NCI-H2107 treated with DMSO at 0.1 percent for 48 hours (cell line): Measurements from ENCODE around the gene DIP2B.

Experiments used
- DNase-seq: peaks from one replicate; lab custom pipeline; 2025; ENCODE audit not compliant: unreplicated experiment; lab: John Stamatoyannopoulos, UW

The DIP2B gene

DNA sequence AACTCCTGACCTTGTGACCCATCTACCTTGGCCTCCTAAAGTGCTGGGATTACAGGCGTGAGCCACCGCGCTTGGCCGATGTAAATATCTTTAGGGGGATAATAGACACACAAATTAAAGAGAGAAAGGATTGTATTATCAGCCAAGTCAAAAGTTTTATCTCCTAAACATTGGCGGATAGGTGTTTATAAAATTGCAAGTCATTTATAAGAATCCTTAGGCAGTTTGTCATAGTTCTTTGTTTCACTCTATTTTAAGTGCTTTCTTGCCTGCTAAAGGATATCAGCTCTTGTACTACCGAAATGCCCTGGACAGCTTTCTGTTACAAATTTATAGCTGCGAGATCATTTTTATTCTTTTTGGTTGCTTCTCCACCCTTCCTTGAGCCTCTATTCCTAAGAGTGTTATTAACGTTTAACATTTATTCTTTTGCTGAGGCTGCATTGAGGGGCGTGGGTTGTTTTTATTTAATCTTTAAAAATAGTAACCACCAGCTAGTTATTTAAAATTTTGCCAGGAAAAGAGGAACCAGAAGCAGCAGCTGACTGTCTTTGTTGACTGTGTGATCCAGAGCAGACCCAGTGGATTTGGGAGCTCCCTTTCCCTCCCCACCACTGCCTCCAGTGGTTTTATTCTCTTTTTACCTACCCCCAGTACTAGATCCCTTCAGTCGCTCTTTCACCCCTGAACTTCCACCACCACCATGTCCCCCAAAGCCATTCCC is 106.4 kb downstream of the DIP2B start:
- no peak for DNase-seq

- no peak for DNase-seq
These were observed 108.1 kb downstream of the DIP2B start for GRCh38 chr12:50612882-50613281.

- no peak for DNase-seq
These were observed 108.7 kb downstream of the DIP2B start for GRCh38 chr12:50613463-50613862.

DNA sequence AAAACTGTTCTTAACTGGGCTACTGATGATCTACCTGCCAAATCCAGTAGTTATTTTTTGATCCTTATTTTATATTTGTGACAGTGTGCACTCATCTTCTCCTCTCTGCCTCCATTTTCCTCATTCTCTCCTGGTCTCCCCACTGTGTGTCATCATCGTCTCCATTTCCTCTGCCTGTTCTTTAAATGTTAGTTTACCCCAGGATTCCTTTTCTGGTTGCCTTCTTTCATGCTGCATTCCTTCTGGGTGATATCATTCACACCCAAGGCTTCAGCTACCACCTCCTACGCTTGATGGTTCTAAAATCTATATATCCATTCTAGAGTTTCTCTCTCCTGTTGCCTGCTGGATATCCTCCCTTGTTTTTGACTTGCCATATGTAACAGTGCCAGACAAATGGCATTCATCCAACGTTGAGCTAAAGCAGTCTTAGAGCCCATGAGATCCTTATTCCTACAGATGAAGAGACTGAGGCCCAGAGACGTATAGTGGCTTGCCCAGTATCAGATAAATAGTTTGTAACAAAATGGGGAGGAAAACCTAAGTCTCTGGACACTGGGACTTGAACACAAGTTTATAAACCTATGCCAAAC is 109.5 kb downstream of the DIP2B start:
- DNase-seq = no peak

DNA sequence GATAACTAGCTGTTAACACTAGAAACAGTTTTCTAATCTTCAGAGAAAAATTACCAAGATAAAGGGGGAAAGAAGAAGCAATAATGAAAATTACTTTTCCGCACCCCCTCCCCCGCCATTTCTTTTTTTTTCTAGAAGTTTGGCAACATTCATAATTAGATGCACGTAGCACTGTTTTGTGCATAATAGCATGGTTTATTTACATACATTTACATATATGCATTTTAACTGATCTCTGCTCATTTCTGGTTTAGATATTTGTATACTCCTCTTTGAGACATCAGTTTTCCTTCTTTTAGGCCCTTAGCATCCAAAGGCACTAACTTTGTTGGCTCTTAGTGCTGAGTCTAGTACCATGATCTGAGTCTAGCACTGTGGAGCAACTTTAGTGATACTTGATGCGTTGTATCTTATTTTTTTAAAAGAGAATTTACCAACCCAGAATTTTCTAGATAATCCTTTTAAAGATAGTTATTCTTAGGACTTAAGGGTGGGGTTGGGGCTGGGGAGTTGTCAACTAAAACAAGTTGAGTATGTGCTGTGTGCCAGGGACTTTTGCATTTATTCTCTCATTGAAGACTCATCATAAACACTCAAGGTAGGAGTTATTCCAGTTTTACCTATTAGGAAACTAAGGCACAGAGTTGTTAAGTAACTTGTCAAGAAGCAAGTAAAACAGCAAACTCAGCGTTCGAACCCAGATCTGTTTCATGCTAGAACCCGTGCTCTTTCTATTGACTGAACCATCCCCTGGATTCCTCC is 110.5 kb downstream of the DIP2B start:
- DNase-seq = no peak

- no peak for DNase-seq
These were observed 111.1 kb downstream of the DIP2B start for GRCh38 chr12:50615907-50616296.

- DNase-seq = no peak
These were observed 112.9 kb downstream of the DIP2B start for GRCh38 chr12:50617657-50618056.

DNA sequence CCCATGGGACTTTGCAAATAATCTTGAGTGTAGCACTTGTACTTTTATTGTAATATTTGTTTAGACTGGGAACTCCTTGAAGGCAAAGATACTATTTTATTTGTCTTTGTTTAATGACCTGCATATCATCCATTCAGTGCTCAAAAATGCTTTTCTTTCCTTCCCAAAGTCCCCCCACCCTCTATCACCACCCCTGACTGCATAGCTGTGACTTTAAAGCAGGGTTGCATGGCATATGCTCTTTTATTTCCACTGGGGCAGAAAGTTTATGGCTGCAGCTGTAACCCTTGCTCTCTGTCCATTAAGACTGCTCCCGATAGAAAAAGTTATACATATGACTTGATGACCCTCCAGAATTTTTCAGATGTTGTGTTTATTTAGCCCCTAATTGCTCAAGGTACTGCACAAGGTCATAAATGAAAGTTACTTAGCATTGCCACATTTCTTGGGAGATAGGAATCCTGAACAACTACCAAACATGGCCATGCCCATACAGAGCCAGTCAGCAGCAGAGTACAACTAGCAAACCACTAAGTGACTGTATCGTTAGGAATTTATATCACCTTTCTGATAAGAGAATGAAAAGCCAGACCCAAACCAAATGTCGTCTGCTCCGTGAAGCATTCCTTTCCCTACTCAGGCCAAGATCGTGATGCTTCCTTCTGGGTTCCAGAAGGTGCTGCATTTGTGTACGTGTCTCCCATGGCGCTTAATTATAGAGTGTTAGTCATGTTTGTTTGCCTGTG is 114.3 kb downstream of the DIP2B start:
- DNase-seq = no peak

- no peak for DNase-seq
These were observed 114.8 kb downstream of the DIP2B start for GRCh38 chr12:50619610-50619958.

- peak; percentile 56 for DNase-seq
These were observed 115.6 kb downstream of the DIP2B start for GRCh38 chr12:50620109-50620977.

- DNase-seq = no peak
These were observed 116.2 kb downstream of the DIP2B start for GRCh38 chr12:50620978-50621360.

DNA sequence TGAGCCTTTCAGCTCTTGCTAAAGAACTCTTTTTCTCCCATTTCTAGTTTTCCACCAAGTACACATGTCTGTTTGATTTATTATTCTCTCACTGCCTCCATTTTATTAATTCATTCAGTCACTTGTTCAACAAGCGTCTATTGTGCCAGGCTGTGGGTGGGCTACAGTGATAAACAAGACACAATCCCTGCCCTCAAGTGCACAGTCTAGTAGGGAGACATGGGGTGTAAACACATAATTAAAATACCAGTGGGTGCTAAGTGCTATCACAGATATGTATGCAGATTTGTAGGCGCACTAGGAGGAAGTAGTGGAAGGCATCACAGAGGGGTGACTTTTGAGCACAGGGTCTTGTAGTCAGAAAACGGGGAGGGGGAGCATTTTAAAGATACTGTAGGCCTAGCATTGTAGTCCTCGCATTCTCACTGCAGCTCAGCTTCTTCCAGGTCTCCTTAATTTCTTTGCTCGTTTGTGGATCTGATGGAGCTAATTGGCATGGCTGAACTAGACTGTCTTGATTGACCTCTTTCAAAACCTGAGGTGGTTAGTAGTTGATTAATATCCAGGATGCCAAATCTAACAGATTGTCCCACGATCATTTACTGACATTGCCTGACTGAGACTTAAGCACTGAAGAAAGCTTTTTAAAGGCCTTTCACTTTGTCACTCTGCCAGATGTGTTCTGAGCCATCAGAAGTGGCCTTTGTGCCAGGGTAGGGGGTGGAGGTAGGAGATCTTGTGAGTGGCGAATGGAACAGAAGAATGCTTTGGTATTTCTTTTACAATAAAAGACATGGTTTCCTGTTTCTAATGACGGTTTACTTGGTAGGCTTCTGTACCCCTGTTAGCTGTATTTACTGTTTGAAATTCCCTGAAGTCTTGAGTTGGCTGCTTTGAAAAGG is 116.9 kb downstream of the DIP2B start:
- no peak for DNase-seq

DNA sequence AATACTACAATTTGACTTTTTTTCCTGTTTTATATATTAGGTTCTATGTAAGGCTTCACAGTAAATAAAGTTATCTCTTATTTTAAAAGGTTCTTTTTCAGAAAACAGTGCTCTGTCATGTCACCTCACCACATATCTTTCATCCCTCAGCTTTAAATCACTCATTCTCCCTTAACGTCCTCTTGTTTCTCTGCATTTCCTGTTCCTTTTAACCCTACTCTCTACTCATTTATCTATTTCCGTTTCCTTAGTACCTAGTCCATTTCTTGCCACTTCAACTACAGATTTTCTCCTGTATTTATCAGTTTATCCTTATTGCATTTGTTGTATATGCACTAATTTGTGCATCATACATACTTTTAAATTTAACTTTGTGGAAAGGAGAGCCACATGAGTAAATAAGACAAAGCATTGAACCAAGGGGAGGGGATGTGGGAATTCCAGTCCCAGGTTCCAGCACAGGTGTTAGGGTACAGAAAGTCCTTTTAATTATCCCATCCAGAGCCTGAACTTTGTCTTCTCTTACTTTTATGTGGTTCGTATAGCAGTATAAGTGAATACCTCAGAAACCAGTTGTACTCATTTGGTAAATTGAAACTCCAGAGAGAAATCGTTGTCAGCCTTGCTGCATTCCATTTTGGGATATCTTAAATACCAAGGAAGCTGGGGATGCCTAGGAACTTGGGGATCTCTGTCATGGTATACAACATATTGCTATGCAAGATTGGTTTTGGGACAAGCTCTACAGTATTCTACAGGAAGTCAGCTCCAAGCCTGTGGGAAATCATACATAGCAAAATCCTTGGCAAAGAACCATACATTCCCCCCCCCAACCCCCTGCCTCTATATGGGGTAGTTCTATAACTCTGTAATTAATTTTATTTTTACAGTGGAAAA is 120.5 kb downstream of the DIP2B start:
- DNase-seq = no peak

DNA sequence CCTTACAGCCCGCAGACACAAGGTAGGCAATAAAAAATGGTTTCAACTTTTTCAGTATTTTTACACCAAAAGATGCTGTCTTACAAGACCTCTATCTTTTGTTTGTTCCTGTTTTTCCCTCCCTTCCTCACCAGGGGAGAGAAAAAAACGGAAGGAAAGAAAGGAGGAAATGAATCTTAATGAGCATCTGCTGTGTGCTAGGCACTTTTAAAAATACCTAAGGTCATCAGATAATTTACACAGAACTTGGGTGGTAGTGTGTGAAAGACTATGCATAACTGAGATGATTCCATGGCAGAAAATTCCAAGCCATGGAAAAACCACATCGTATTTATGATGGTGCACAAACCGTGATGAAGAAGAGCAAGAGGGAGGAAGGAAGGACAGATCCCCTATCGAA is 121.2 kb downstream of the DIP2B start:
- no peak for DNase-seq

DNA sequence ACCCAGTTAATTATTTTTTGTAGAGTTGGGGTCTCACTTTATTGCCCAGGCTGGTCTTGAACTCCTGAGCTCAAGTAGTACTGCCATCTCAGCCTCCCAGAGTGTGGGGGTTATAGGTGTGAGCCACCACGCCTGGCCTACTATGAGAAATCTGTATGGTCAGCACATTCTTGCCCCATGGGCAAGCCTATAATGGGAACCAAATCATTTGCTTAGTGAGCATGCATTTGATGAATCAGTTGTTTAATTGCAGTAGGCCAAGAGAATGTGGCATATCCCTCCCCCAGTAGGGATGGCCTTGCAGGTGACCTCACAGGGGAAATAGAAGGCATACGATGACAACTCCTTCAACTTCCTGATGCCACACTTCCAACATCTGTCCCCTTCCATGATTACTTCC is 122.7 kb downstream of the DIP2B start:
- no peak for DNase-seq

- DNase-seq = no peak
These were observed 123.6 kb downstream of the DIP2B start for GRCh38 chr12:50628394-50628793.

GRCh38 chr12:50633955-50634354 is 129.2 kb downstream of the DIP2B start:
- no peak for DNase-seq

GRCh38 chr12:50634379-50634778 is 129.6 kb downstream of the DIP2B start:
- no peak for DNase-seq

- DNase-seq = no peak
These were observed 130.6 kb downstream of the DIP2B start for GRCh38 chr12:50635364-50635763.
